A549 (cell line): ENCODE measurements around the gene FXYD2. TPM values are rescaled to one million over a fixed set of nuclear protein-coding genes. Genes with fewer than 3 reads are reported as not detected.

Experiments used
- ATAC-seq, 2 experiments: fragments of 200-7000 bp in 1 of 2; fragments of >200 bp in 1 of 2; cut with Nextera tagmentation in 1 of 2; cut with Tn5 transposase in 1 of 2; 3 replicates each; pipeline versions ENCODE4 v1.8.0 to v1.9.1; 2018 to 2020; ENCODE audit warnings: mild to moderate bottlenecking in 1 of 2, moderate library complexity in 1 of 2
- CTCF ChIA-PET: fragments of 300-600 bp; sonication (Branson Sonifier 250); formaldehyde crosslinking; extraction: SDS; loops from one replicate; lab custom pipeline; 2021; ENCODE audit warnings: antibody characterized with exemption, inconsistent platforms; lab: Yijun Ruan, JAX
- POLR2A ChIA-PET: fragments of 350-600 bp; formaldehyde crosslinking; extraction: SDS; loops from one replicate; lab custom pipeline; 2021; ENCODE audit warnings: antibody characterized with exemption, inconsistent platforms; lab: Yijun Ruan, JAX
- DNase-seq, 2 experiments: peaks; one replicate each; pipeline versions ENCODE4 v3.0.0 to v3.0.0-alpha.2; 2011 to 2016; ENCODE audit warnings: low read depth in 1 of 2, low spot score in 1 of 2
- FAIRE-seq: peaks from 2 replicates; lab custom pipeline; 2011; peaks lifted over from hg19 to GRCh38; lab: Jason Lieb, UNC
- H3K27ac ChIP-seq, 2 experiments: fragments of >200 bp; sonication (Bioruptor Twin); formaldehyde crosslinking; 3 replicates each; pipeline ENCODE4 v1.5.1; 2016 to 2017
- H3K4me1 ChIP-seq: fragments of >200 bp; sonication (Bioruptor Twin); formaldehyde crosslinking; 3 replicates; pipeline ENCODE4 v1.6.1; 2016
- H3K4me2 ChIP-seq: fragments of >200 bp; sonication (Bioruptor Twin); formaldehyde crosslinking; 3 replicates; pipeline ENCODE4 v1.6.1; 2016
- H3K4me3 ChIP-seq: fragments of >200 bp; sonication (Bioruptor Twin); formaldehyde crosslinking; 3 replicates; pipeline ENCODE4 v1.5.1; 2016
- H3K9me3 ChIP-seq: fragments of >200 bp; sonication (Bioruptor Twin); formaldehyde crosslinking; 3 replicates; pipeline ENCODE4 v1.6.1; 2016
- CBX2 ChIP-seq: fragments of 200-600 bp; sonication (generic); IDR thresholded peaks from 2 replicates; pipeline ENCODE4 v1.6.1; 2016; ENCODE audit warnings: low read depth, mild to moderate bottlenecking, borderline replicate concordance
- CEBPB ChIP-seq, 2 experiments: fragments of >200 bp in 1 of 2; sonication (Bioruptor Twin) in 1 of 2; formaldehyde crosslinking in 1 of 2; IDR thresholded peaks; 2 replicates each; pipeline ENCODE4 v1.6.1; 2012 to 2016
- CHD4 ChIP-seq: fragments of 200-600 bp; sonication (generic); IDR thresholded peaks from 2 replicates; pipeline ENCODE4 v1.6.1; 2016; ENCODE audit warnings: antibody characterized with exemption, mild to moderate bottlenecking, borderline replicate concordance
- FOSL2 ChIP-seq, 2 experiments: fragments of 450-650 bp in 1 of 2; fragments of >200 bp in 1 of 2; sonication (Bioruptor Twin) in 1 of 2; formaldehyde crosslinking; IDR thresholded peaks; 2 replicates each; pipeline versions ENCODE4 v1.5.0 to v1.6.1; 2016 to 2020; ENCODE audit warnings: mild to moderate bottlenecking in 1 of 2, moderate library complexity in 1 of 2
- HDAC2 ChIP-seq: fragments of 200-600 bp; sonication (generic); IDR thresholded peaks from 2 replicates; pipeline ENCODE4 v1.6.1; 2016
- HEYL ChIP-seq: fragments of 250-450 bp; sonication (Bioruptor Pico); IDR thresholded peaks from 2 replicates; pipeline ENCODE4 v1.8.0; 2021; ENCODE audit warnings: mild to moderate bottlenecking, moderate library complexity
- HOXA7 ChIP-seq: fragments of 250-450 bp; sonication (Bioruptor Pico); IDR thresholded peaks from 2 replicates; pipeline ENCODE4 v1.5.0; 2020; ENCODE audit warnings: mild to moderate bottlenecking, moderate library complexity
- HOXB5 ChIP-seq: fragments of 250-450 bp; sonication (Bioruptor Pico); IDR thresholded peaks from 2 replicates; pipeline ENCODE4 v1.5.0; 2020; ENCODE audit warnings: mild to moderate bottlenecking, moderate library complexity
- KDM1A ChIP-seq: fragments of 200-600 bp; sonication (generic); IDR thresholded peaks from 2 replicates; pipeline ENCODE4 v1.6.1; 2016; ENCODE audit warnings: low read depth, mild to moderate bottlenecking
- KDM5A ChIP-seq: fragments of 200-600 bp; sonication (generic); IDR thresholded peaks from 2 replicates; pipeline ENCODE4 v1.6.1; 2016; ENCODE audit warnings: antibody characterized with exemption, mild to moderate bottlenecking
- MAFK ChIP-seq: fragments of 450-650 bp; IDR thresholded peaks from 2 replicates; pipeline ENCODE4 v1.6.1; 2014; ENCODE audit not compliant: partially characterized antibody
- NPAS2 ChIP-seq: fragments of 250-450 bp; sonication (Bioruptor Pico); IDR thresholded peaks from 2 replicates; pipeline ENCODE4 v1.8.0; 2022; ENCODE audit warnings: mild to moderate bottlenecking, moderate library complexity, borderline replicate concordance
- NR3C1 ChIP-seq: fragments of >200 bp; sonication (Bioruptor Twin); formaldehyde crosslinking; IDR thresholded peaks from 3 replicates; pipeline ENCODE4 v1.6.1; 2017
- PHF8 ChIP-seq: fragments of 200-600 bp; sonication (generic); IDR thresholded peaks from 2 replicates; pipeline ENCODE4 v1.6.1; 2016; ENCODE audit warnings: low read depth, mild to moderate bottlenecking, antibody characterized with exemption, moderate library complexity, borderline replicate concordance
- SMC3 ChIP-seq: fragments of >200 bp; sonication (Bioruptor Twin); formaldehyde crosslinking; IDR thresholded peaks from 3 replicates; pipeline ENCODE4 v1.6.1; 2018; ENCODE audit warnings: inconsistent platforms
- ZFP36 ChIP-seq: fragments of 450-650 bp; IDR thresholded peaks from 2 replicates; pipeline ENCODE4 v1.6.1; 2014; ENCODE audit warnings: borderline replicate concordance; ENCODE audit not compliant: partially characterized antibody
- WGBS: methylation state at CpG from one replicate; pipeline ENCODE4 v1.1.6; 2017; ENCODE audit errors: missing lambda C conversion rate; 5-methylcytosine and 5-hydroxymethylcytosine counted together
- polyA plus RNA-seq, 4 experiments: library from polyadenylated mRNA; depleted of rRNA in 3 of 4; stranded (reverse); fragments of >200 nt; fragmentation: RNase III in 1 of 4; extraction: RNeasy Plus Mini Kit Qiagen cat#74134 plus additional on column Dnase treatment in 1 of 4; gene quantifications; 2 replicates in 3 of 4; 3 replicates in 1 of 4; pipeline ENCODE4 v1.2.3, GENCODE V29; 2011 to 2017
- TF ChIP-seq, protein P1 (sequence below): fragments of >200 bp; sonication (Bioruptor Twin); formaldehyde crosslinking; IDR thresholded peaks from 3 replicates; pipeline ENCODE4 v1.6.1; 2016
- TF ChIP-seq, protein P2 (sequence below): IDR thresholded peaks from 2 replicates; pipeline ENCODE4 v1.6.1; 2012
- TF ChIP-seq, protein P3 (sequence below): fragments of 150-350 bp; IDR thresholded peaks from 2 replicates; pipeline ENCODE4 v1.6.1; 2014; ENCODE audit warnings: low read depth, mild to moderate bottlenecking, low read length
- TF ChIP-seq, protein P4 (sequence below): fragments of 250-450 bp; sonication (Bioruptor Pico); IDR thresholded peaks from 2 replicates; pipeline ENCODE4 v1.5.0; 2021; ENCODE audit warnings: mild to moderate bottlenecking, moderate library complexity, borderline replicate concordance

FXYD2 gene
- polyA plus RNA-seq, 2 of the 4 experiments (the other 2 are of a cell fraction) = 25.9 to 55.6 TPM

DNA sequence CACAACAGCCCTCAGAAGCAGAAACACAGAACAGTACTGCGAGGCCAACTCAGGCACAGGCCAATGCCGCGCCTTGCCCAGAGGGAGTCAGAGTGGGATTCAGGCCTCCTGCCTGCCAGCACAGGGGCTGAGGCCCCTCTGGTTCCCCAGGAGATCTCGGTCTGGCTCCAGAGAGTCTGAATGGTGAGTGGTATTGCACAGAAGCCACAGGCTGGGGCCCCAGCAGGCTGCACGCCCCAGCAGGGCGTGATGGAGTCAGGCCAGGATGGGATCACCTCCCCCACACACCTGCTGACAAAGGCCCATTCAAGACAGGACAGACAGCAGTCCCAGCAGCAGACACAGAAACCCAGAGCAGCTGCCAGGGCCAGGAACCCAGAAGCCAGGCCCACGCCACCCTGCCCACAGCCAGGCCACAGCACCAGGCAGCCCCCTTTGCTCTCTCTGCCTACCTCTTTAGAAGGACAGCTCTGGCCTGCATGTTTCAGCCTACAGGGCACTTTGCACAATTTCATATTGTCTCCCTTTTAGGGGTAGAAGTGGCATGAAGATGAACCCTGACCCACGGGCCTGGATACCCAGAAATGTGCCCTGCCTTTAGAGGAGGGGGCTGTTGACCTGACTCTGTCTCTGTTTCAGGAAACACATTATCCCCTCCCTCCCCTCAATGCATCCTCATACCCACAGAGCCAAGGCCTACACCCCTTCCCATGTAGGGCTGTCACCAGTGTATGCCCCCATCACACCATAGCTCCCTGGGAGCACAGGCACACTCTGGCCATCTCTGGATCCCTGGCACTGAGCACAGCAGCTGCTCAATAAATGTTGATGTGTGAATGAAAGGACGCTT is 45.8 kb upstream of the FXYD2 start (continued):
- TF ChIP-seq, protein P1, sequence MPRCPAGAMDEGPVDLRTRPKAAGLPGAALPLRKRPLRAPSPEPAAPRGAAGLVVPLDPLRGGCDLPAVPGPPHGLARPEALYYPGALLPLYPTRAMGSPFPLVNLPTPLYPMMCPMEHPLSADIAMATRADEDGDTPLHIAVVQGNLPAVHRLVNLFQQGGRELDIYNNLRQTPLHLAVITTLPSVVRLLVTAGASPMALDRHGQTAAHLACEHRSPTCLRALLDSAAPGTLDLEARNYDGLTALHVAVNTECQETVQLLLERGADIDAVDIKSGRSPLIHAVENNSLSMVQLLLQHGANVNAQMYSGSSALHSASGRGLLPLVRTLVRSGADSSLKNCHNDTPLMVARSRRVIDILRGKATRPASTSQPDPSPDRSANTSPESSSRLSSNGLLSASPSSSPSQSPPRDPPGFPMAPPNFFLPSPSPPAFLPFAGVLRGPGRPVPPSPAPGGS = no peak
- TF ChIP-seq KDM5A (no peak), MAFK (no peak)

DNA sequence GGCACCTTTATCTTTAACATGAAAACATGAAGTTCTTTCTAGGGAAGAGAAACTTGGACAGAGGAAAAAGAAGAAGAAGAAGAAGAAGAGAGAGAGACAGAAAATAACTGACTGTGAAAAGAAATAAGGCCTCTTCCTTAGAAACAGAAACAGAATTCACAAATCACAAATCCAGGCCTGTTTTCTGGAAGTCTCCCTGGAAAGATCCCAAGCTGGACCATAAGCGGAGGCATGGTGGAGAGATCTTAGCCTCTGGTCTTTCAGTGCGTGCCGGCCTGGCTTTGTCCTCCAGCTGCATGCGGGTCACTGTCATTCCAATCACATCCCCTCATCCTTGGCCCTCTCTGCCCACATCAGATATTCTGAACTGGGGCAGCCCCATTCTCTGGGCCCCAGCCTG is 45.1 kb upstream of the FXYD2 start:
- H3K4me3 ChIP-seq = no peak overlapping the region
- CTCF ChIA-PET = no interaction called here
- no peaks in the 10 kb centered on the region for H3K9me3 ChIP-seq
- FAIRE-seq = no peak
- no peak overlapping the region for H3K4me2 ChIP-seq
- ATAC-seq = no peak
- DNase-seq = no peak
- POLR2A ChIA-PET = no interaction called here
- no peak overlapping the region for H3K27ac ChIP-seq
- 67% methylated on average over 4 of the region's 4 CpGs for WGBS
- TF ChIP-seq SMC3 = no peak
- TF ChIP-seq HEYL (CRISPR knock-in tag) = no peak
- TF ChIP-seq HDAC2 = no peak
- TF ChIP-seq HOXB5 (CRISPR knock-in tag) = no peak
- no peak for TF ChIP-seq CHD4
- TF ChIP-seq NPAS2 (CRISPR knock-in tag) = no peak
- no peaks in the 10 kb centered on the region for H3K4me1 ChIP-seq

DNA sequence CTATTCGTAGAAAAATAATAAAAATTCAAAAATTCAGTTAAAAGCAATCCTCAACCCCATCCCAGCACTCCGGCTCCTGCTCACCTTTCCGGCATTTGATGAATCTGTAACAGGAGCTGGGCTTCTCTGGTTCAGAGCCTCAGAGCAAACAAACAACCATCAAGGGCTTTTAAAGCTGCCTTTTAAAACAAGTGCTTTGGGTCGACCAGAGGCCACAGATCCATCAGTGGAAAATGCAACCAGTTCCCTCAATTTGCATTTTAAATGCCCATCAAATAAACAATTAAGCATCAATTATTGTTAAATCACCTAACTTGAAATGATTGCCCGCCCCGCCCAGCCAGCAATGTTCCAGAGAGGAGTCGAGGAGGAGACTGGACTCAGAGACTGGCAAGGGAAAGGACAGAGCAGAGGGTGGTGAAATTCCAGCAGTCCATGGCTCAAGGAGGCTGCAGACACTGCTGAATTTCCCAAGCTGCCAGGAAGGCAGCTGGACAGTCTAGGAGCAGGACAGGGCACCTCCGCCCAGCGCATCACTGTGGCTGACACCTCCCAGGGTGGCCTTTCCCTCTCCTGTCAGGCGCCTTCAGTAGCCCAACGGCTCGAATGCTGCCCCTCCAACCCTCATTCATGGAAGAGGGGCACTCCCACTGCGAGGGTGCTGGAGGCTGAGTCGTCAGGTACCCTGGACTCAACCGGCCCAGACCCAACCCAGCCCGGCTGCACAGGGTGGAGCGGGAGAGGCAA is 44.4 kb upstream of the FXYD2 start:
- Histone ChIP-seq H3K4me1 (no peaks in the 10 kb centered on the region), H3K27ac (no peak overlapping the region), H3K4me3 (no peak overlapping the region), H3K9me3 (no peaks in the 10 kb centered on the region), H3K4me2 (no peak overlapping the region)
- DNase-seq (no peak), FAIRE-seq (no peak), ATAC-seq (no peak)
- WGBS = 59% methylated on average over 16 of the region's 17 CpGs
- CTCF ChIA-PET = no interaction called here
- POLR2A ChIA-PET = no interaction called here
- TF ChIP-seq CBX2 (no peak), CEBPB (IDR thresholded peaks at IDR 0.05) (no peak), KDM1A (no peak), FOSL2 (IDR thresholded peaks at IDR 0.05) (no peak), FOSL2 (CRISPR knock-in tag; IDR thresholded peaks at IDR 0.05) (no peak), ZFP36 (no peak), HOXA7 (no peak), SMC3 (no peak), NR3C1 (no peak), PHF8 (no peak)
- TF ChIP-seq, protein P1 = no peak
- TF ChIP-seq, protein P2, sequence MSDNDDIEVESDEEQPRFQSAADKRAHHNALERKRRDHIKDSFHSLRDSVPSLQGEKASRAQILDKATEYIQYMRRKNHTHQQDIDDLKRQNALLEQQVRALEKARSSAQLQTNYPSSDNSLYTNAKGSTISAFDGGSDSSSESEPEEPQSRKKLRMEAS = no peak
- TF ChIP-seq, protein P3, sequence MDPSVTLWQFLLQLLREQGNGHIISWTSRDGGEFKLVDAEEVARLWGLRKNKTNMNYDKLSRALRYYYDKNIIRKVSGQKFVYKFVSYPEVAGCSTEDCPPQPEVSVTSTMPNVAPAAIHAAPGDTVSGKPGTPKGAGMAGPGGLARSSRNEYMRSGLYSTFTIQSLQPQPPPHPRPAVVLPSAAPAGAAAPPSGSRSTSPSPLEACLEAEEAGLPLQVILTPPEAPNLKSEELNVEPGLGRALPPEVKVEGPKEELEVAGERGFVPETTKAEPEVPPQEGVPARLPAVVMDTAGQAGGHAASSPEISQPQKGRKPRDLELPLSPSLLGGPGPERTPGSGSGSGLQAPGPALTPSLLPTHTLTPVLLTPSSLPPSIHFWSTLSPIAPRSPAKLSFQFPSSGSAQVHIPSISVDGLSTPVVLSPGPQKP = no peak
- TF ChIP-seq, protein P4, sequence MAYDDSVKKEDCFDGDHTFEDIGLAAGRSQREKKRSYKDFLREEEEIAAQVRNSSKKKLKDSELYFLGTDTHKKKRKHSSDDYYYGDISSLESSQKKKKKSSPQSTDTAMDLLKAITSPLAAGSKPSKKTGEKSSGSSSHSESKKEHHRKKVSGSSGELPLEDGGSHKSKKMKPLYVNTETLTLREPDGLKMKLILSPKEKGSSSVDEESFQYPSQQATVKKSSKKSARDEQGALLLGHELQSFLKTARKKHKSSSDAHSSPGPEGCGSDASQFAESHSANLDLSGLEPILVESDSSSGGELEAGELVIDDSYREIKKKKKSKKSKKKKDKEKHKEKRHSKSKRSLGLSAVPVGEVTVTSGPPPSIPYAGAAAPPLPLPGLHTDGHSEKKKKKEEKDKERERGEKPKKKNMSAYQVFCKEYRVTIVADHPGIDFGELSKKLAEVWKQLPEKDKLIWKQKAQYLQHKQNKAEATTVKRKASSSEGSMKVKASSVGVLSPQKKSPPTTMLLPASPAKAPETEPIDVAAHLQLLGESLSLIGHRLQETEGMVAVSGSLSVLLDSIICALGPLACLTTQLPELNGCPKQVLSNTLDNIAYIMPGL (CRISPR knock-in tag) = no peak
- TF ChIP-seq, all 56 proteins: peak for 0
